ENCODE results near the gene WFIKKN2.

DNA sequence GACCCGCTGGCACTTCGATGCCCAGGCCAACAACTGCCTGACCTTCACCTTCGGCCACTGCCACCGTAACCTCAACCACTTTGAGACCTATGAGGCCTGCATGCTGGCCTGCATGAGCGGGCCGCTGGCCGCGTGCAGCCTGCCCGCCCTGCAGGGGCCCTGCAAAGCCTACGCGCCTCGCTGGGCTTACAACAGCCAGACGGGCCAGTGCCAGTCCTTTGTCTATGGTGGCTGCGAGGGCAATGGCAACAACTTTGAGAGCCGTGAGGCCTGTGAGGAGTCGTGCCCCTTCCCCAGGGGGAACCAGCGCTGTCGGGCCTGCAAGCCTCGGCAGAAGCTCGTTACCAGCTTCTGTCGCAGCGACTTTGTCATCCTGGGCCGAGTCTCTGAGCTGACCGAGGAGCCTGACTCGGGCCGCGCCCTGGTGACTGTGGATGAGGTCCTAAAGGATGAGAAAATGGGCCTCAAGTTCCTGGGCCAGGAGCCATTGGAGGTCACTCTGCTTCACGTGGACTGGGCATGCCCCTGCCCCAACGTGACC is 5.0 kb downstream of the WFIKKN2 start:
- TF ChIP-seq TAF1 (IDR thresholded peaks at IDR 0.05; ENCODE audit: low read depth, low read length) (no peak), CTCF (IDR thresholded peaks at IDR 0.05; ENCODE audit: control extremely low read depth in 1 of 3, insufficient read depth in 1 of 3, low read depth in 1 of 3, low read length in 3 of 3) (no peak), POLR2A (IDR thresholded peaks at IDR 0.05; ENCODE audit: control extremely low read depth in 1 of 2, low read depth in 2 of 2, low read length in 2 of 2) (no peak), YY1 (IDR thresholded peaks at IDR 0.05; ENCODE audit: low read depth, low read length) (no peak), ATF3 (IDR thresholded peaks at IDR 0.05; ENCODE audit: insufficient read depth, low read depth, low read length) (no peak), ZNF274 (IDR thresholded peaks at IDR 0.05; ENCODE audit: borderline replicate concordance, extremely low read depth, low read length) (no peak), CHD2 (IDR thresholded peaks at IDR 0.05; ENCODE audit: low read length) (no peak)

Measured in H1 (cell line).